GM21529 (cell line): ENCODE measurements around the gene PRR20B.
"Not testable (repeated sequence)": the region's sequence is repeated elsewhere in the genome, so short reads cannot be mapped to it uniquely, and the experiment has no call there.

ENCODE experiments used
- ATAC-seq: cut with Tn5 transposase; IDR thresholded peaks from one replicate; pipeline ENCODE4 v1.9.1; 2021; ENCODE audit not compliant: unreplicated experiment

PRR20B gene

DNA sequence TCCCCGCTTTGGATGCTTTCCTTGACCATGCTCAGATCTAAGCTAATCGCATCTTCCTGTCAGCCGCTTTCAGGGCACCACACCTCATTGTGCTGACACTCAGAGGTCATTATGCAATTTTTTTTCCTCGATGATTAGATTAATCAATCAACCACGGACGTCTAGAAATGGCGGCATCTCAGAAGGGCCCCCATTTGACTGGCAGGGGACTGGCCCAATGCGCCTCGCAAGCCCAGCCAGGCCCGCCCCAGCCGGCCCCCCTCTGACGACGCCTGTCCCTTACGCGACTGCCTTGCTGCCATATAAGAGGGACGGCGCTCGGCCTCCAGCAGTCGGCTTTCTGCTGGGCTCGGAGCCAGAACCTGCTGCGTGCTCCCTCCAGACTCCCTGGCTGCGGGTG lies at the start of gene PRR20B:
TSS of gene PRR20B (plus strand) at position 301 of the 400 bp plus-strand sequence. CDS start 387 bp downstream, outside the sequence.
- ATAC-seq = not testable (repeated sequence)

DNA sequence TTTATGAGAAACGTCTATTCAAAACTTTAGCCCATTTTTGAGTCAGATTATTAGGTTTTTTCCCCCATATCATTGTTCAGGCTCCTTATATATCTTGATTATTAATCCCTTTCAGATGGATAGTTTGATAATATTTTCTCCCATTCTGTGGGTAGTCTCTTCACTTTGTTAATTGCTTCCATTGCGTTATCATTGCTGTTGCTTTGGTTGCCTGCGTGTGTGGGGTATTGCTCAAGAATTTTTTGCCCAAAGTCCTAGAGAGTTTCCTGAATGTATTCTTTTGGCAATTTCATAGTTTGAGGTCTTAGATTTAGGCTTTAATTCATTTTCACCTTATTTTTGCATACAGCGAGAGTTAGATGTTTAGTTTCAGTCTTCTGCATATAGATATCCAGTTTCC lies 32.3 kb upstream of the PRR20B start:
- ATAC-seq = no peak

GRCh38 chr13:57123681-57124080 lies 23.6 kb upstream of the PRR20B start:
- no peak for ATAC-seq

DNA sequence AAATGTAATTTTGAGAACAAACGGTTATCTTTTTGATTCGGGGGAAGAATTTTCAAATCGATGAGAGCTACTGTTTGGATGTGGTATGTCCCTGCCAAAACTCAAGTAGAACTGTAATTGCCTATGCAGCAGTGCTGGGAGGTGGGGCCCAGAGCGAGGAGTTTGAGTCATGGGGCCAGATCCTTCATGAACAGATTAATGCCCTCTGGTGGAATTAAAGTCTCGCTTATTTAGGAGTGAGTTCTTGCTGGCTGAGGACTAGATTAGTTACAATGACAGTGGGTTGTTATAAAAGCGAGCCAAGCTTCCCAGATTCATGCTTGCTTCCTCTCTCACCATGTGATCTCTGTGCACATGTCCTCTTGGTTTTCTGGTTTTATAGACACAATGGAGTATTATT lies 18.4 kb upstream of the PRR20B start:
- no peak for ATAC-seq

DNA sequence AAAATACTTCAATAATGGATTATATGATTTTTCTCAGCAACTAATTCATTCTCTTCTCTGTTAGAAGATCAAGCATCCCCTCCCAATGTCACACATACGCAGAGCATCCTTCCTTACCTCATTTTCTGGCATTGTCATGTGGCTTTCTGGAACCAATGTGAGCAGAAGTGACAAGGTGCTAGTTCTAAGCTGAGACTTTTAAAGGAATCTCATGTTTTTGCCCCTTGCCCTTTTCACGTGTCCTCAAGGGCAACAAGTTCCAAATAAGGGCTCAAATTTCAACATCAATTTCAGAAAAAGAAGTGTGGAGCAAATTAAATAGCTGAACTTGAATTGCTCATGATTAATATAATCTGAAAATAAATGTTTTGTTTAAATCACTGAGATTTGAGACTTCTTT lies 11.2 kb upstream of the PRR20B start:
- no peak for ATAC-seq

GRCh38 chr13:57137585-57137984 lies 9.7 kb upstream of the PRR20B start:
- no peak for ATAC-seq

DNA sequence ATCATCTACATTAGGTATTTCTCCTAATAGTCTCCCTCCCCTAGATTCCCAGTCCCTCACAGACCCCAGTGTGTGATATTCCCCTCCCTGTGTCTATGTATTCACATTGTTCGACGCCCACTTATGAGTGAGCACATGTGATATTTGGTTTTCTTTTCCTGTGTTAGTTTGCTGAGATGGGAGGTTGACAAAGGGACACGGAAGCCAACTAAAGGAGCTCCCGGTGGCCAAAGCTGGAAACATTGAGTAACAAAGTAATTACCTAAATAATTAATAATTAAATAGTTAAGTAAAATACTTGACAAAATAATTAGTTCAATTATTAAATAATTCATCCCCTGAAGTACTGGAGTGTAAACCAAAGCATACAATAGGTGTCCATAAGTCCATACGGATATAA lies 8.3 kb upstream of the PRR20B start:
- ATAC-seq = no peak

DNA sequence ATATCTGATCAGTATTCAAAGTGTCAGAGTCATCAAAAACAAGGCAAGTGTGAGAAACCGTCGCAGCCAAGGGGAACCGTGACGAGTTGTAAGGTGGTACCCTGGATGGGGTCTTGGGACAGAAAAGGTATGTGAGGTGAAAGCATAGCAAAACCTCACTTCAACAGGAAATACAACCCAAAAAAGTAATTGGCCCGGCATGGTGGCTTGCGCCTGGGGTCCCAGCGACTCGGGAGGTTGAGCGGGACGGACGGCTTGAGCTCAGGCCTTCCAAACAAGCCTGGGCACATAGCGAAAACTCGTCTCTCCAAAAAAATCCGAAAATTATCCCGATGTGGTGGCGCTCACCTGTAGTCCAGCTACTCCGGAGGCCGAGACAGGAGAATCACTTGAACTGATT lies 7.5 kb upstream of the PRR20B start:
- ATAC-seq = not testable (repeated sequence)

GRCh38 chr13:57140235-57140968 lies 6.9 kb upstream of the PRR20B start, which contains the start of gene PRR20A:
TSS of gene PRR20A (plus strand) at chr13:57140918. CDS start at chr13:57141305, 387 bp downstream.
- ATAC-seq = not testable (repeated sequence)

DNA sequence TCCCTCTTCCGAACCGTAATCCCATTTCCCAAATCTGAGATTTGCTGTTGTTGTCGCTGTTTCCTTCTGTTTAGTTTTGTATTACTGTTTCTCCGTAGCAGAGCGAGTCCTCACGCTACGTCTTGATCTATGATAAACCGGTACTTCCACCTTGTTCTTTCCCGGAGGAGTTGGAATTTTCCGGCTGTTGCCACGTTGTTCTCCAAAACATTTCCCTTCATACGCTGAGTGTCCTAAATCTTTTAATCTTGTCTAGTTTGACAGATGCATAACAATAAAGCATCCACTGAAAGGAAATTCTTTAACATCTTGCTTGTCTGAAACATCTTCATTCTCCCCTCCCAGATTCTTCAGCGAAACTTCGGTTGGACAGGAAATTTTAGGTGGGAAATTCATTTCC lies 818 bp downstream of the PRR20B start:
- not testable (repeated sequence) for ATAC-seq

GRCh38 chr13:57153761-57154160 lies 6.5 kb downstream of the PRR20B start, which contains the start of gene PRR20C:
TSS of gene PRR20C (plus strand) at chr13:57154061. CDS start at chr13:57154448, 387 bp downstream.
- not testable (repeated sequence) for ATAC-seq

DNA sequence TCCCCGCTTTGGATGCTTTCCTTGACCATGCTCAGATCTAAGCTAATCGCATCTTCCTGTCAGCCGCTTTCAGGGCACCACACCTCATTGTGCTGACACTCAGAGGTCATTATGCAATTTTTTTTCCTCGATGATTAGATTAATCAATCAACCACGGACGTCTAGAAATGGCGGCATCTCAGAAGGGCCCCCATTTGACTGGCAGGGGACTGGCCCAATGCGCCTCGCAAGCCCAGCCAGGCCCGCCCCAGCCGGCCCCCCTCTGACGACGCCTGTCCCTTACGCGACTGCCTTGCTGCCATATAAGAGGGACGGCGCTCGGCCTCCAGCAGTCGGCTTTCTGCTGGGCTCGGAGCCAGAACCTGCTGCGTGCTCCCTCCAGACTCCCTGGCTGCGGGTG lies 13.0 kb downstream of the PRR20B start, which contains the start of gene PRR20D:
TSS of gene PRR20D (plus strand) at position 301 of the 400 bp plus-strand sequence. CDS start 387 bp downstream, outside the sequence.
- not testable (repeated sequence) for ATAC-seq

- not testable (repeated sequence) for ATAC-seq
Observed at GRCh38 chr13:57166897-57167296, 19.6 kb downstream of the PRR20B start, which contains the start of gene PRR20E. TSS of gene PRR20E (plus strand) at chr13:57167197. CDS start at chr13:57167584, 387 bp downstream.

DNA sequence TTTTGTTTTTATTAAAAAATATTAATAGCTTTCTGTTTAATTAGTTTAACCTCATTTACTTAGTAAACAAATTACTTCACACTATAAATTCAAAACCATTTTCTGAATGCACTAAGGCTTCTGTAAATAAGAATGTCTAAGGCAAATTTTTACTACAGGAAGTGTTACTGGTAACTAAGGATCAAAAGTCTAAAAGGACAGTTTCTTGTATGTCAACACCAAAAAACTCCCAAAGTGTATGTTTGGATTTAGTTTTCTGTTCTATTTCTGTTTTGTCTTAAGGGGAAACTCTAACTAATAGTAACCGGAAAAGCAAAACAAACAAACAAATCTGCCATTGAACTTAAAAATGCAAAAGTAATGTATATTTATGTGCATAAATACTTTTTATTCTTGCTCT lies 44.4 kb downstream of the PRR20B start:
- ATAC-seq = no peak
